SKM-1 treated with dmso at 0.1 percent for 144 hours (cell line): Measurements from ENCODE around the gene DAZAP1.

Source experiments
- DNase-seq: peaks from one replicate; lab custom pipeline; 2025; ENCODE audit not compliant: unreplicated experiment; lab: John Stamatoyannopoulos, UW

DAZAP1 gene

GRCh38 chr19:1455336-1456120, 48.1 kb downstream of the DAZAP1 start:
- DNase-seq, result peak; percentile 82

- no peak for DNase-seq
Observed at GRCh38 chr19:1456121-1456900, 48.9 kb downstream of the DAZAP1 start.

GRCh38 chr19:1457031-1457739, 49.8 kb downstream of the DAZAP1 start:
- DNase-seq, result no peak

GRCh38 chr19:1457892-1458291, 50.5 kb downstream of the DAZAP1 start:
- no peak for DNase-seq

GRCh38 chr19:1459479-1459878, 52.1 kb downstream of the DAZAP1 start:
- no peak for DNase-seq

- no peak for DNase-seq
Observed at GRCh38 chr19:1460033-1460995, 52.9 kb downstream of the DAZAP1 start.

GRCh38 chr19:1461862-1462261, 54.5 kb downstream of the DAZAP1 start:
- DNase-seq, result no peak

- DNase-seq, result no peak
Observed at GRCh38 chr19:1465191-1466016, 58.0 kb downstream of the DAZAP1 start.

GRCh38 chr19:1466018-1466460, 58.7 kb downstream of the DAZAP1 start:
- no peak for DNase-seq

- DNase-seq, result no peak
Observed at GRCh38 chr19:1466461-1467214, 59.3 kb downstream of the DAZAP1 start.

- no peak for DNase-seq
Observed at GRCh38 chr19:1467215-1467489, 59.8 kb downstream of the DAZAP1 start.

GRCh38 chr19:1467490-1468273, 60.3 kb downstream of the DAZAP1 start:
- DNase-seq, result no peak

GRCh38 chr19:1468274-1468820, 61.0 kb downstream of the DAZAP1 start:
- no peak for DNase-seq

- DNase-seq, result no peak
Observed at GRCh38 chr19:1468821-1469254, 61.5 kb downstream of the DAZAP1 start.

GRCh38 chr19:1469255-1470054, 62.1 kb downstream of the DAZAP1 start:
- DNase-seq, result no peak

GRCh38 chr19:1470055-1470304, 62.6 kb downstream of the DAZAP1 start:
- no peak for DNase-seq

GRCh38 chr19:1470305-1471009, 63.1 kb downstream of the DAZAP1 start:
- DNase-seq, result no peak
